IMR-90 (cell line): ENCODE measurements around the gene ZNF625. TPM values are rescaled to one million over a fixed set of nuclear protein-coding genes. Genes with fewer than 3 reads are reported as not detected.

Experiments used
- ATAC-seq: fragments of 200-7000 bp; cut with Tn5 transposase; 2 replicates; pipeline ENCODE4 v1.9.1; 2020; ENCODE audit warnings: low read depth, mild to moderate bottlenecking, moderate library complexity
- BruUV-seq: library from RNA; stranded (reverse); fragments of 400-500 nt; replicated peaks from 2 replicates; lab custom pipeline; 2021; lab: Mats Ljungman, UMichigan
- CTCF ChIA-PET: fragments of 300-600 bp; formaldehyde crosslinking; extraction: SDS; loops from one replicate; lab custom pipeline; 2021; ENCODE audit warnings: antibody characterized with exemption; lab: Yijun Ruan, JAX
- POLR2A ChIA-PET: fragments of 300-600 bp; sonication (Branson Sonifier 250); formaldehyde crosslinking; loops from one replicate; lab custom pipeline; 2022; ENCODE audit warnings: antibody characterized with exemption; ENCODE audit not compliant: unreplicated experiment; lab: Charles Lee
- DNase-seq: peaks from one replicate; pipeline ENCODE4 v3.0.0; 2013
- H2AFZ ChIP-seq: replicated peaks from 2 replicates; pipeline ENCODE3; 2013; ENCODE audit warnings: low read length, mild to moderate bottlenecking; ENCODE audit not compliant: poor library complexity
- H2AK5ac ChIP-seq: 2 replicates; pipeline ENCODE4 v1.6.1; 2013; ENCODE audit warnings: low read depth, low read length, inconsistent platforms
- H2AK9ac ChIP-seq: replicated peaks from 2 replicates; pipeline ENCODE3; 2013; ENCODE audit warnings: mild to moderate bottlenecking, low read depth, low read length, moderate library complexity; ENCODE audit not compliant: poor library complexity
- H2BK120ac ChIP-seq: 2 replicates; pipeline ENCODE4 v1.6.1; 2013; ENCODE audit warnings: low read depth, low read length, inconsistent platforms
- H2BK15ac ChIP-seq: 3 replicates; pipeline ENCODE4 v1.6.1; 2013; ENCODE audit warnings: low read depth, low read length, inconsistent platforms
- H2BK20ac ChIP-seq: 2 replicates; pipeline ENCODE4 v1.6.1; 2013; ENCODE audit warnings: low read depth, mild to moderate bottlenecking, inconsistent platforms, low read length, moderate library complexity
- H2BK5ac ChIP-seq: 2 replicates; pipeline ENCODE4 v1.6.1; 2013; ENCODE audit warnings: mild to moderate bottlenecking, low read depth, low read length, inconsistent platforms; ENCODE audit not compliant: poor library complexity, severe bottlenecking
- H3K14ac ChIP-seq: replicated peaks from 2 replicates; pipeline ENCODE4 v1.6.1; 2013; ENCODE audit warnings: low read depth, low read length, inconsistent platforms
- H3K18ac ChIP-seq: 2 replicates; pipeline ENCODE4 v1.6.1; 2013; ENCODE audit warnings: low read depth, low read length, control low read depth
- H3K23ac ChIP-seq: 2 replicates; pipeline ENCODE4 v1.6.1; 2013; ENCODE audit warnings: low read depth, low read length, inconsistent platforms
- H3K27ac ChIP-seq: 2 replicates; pipeline ENCODE4 v1.5.1; 2013; ENCODE audit warnings: mild to moderate bottlenecking, control low read depth, low read length; ENCODE audit not compliant: insufficient read depth
- H3K27me3 ChIP-seq: 2 replicates; pipeline ENCODE4 v1.6.1; 2013; ENCODE audit warnings: low read length; ENCODE audit not compliant: control insufficient read depth, insufficient read depth
- H3K36me3 ChIP-seq: 2 replicates; pipeline ENCODE4 v1.6.1; 2013; ENCODE audit warnings: low read length, mixed read lengths; ENCODE audit not compliant: control insufficient read depth, insufficient read depth
- H3K4ac ChIP-seq: 2 replicates; pipeline ENCODE4 v1.6.1; 2013; ENCODE audit warnings: low read depth, low read length, inconsistent platforms
- H3K4me1 ChIP-seq: 2 replicates; pipeline ENCODE4 v1.6.1; 2013; ENCODE audit warnings: low read length, mixed read lengths; ENCODE audit not compliant: control insufficient read depth, insufficient read depth
- H3K4me2 ChIP-seq: 2 replicates; pipeline ENCODE4 v1.6.1; 2013; ENCODE audit warnings: low read depth, mild to moderate bottlenecking, control low read depth, low read length, moderate library complexity
- H3K4me3 ChIP-seq: 2 replicates; pipeline ENCODE4 v1.5.1; 2013; ENCODE audit warnings: low read depth, mild to moderate bottlenecking, control low read depth, low read length, moderate library complexity; ENCODE audit not compliant: insufficient read depth
- H3K56ac ChIP-seq: 2 replicates; pipeline ENCODE4 v1.6.1; 2013; ENCODE audit warnings: low read length, inconsistent platforms; ENCODE audit not compliant: insufficient read depth; ENCODE audit errors: extremely low read depth
- H3K79me1 ChIP-seq, 2 experiments: 2 replicates each; pipeline ENCODE4 v1.6.1; 2013; ENCODE audit warnings: low read length in 2 of 2, inconsistent platforms in 1 of 2, low read depth in 1 of 2
- H3K9ac ChIP-seq: 2 replicates; pipeline ENCODE4 v1.6.1; 2013; ENCODE audit warnings: low read depth, low read length, control low read depth
- H3K9me1 ChIP-seq: 2 replicates; pipeline ENCODE4 v1.6.1; 2013; ENCODE audit warnings: low read length, inconsistent platforms; ENCODE audit not compliant: insufficient read depth
- H3K9me3 ChIP-seq: 2 replicates; pipeline ENCODE4 v1.6.1; 2013; ENCODE audit warnings: low read length; ENCODE audit not compliant: control insufficient read depth, insufficient read depth
- H4K20me1 ChIP-seq: 2 replicates; pipeline ENCODE4 v1.6.1; 2013; ENCODE audit warnings: low read length, inconsistent platforms; ENCODE audit not compliant: insufficient read depth
- H4K5ac ChIP-seq: 2 replicates; pipeline ENCODE4 v1.6.1; 2013; ENCODE audit warnings: mild to moderate bottlenecking, low read depth, low read length, control low read depth
- H4K8ac ChIP-seq, 2 experiments: 2 replicates each; pipeline ENCODE4 v1.6.1; 2013; ENCODE audit warnings: low read depth in 2 of 2, low read length in 2 of 2, control low read depth in 1 of 2, inconsistent platforms in 1 of 2
- H4K91ac ChIP-seq: 2 replicates; pipeline ENCODE4 v1.6.1; 2013; ENCODE audit warnings: low read depth, low read length, inconsistent platforms; ENCODE audit not compliant: insufficient read depth
- BHLHE40 ChIP-seq: fragments of 150-350 bp; IDR thresholded peaks from 2 replicates; pipeline ENCODE4 v1.6.1; 2016; ENCODE audit warnings: mild to moderate bottlenecking, low read depth, low read length
- MAFK ChIP-seq: IDR thresholded peaks from 2 replicates; pipeline ENCODE4 v1.6.1; 2012; ENCODE audit warnings: low read depth, low read length, improper control_type of control experiment
- WGBS, 2 experiments: methylation state at CpG; one replicate each; pipeline versions ENCODE4 v1.1.5 to v1.1.7; 2013; ENCODE audit warnings: missing lambda C conversion rate in 2 of 2; ENCODE audit not compliant: insufficient read length in 1 of 2; ENCODE audit errors: extremely low coverage in 2 of 2; 5-methylcytosine and 5-hydroxymethylcytosine counted together
- dilution Hi-C: fragments of 300-500 bp; cut with HindIII; formaldehyde crosslinking; loops from one replicate; pipeline ENCODE4 v1.14.3; 2018; ENCODE audit warnings: low sequenced_read_pairs; ENCODE audit not compliant: unreplicated experiment
- in situ Hi-C: fragments of 300-500 bp; cut with MboI; formaldehyde crosslinking; loops from 3 replicates; pipeline ENCODE4 v1.14.3; 2019; ENCODE audit warnings: low sequenced_read_pairs, inconsistent platforms, mixed read lengths
- intact Hi-C: fragments of 100-400 bp; cut with micrococcal nuclease; formaldehyde crosslinking; loops from 2 replicates; pipeline ENCODE4 v1.10.0; 2022
- polyA plus RNA-seq, 3 experiments: library from polyadenylated mRNA; depleted of rRNA; stranded (reverse); fragments of >200 nt; gene quantifications; 2 replicates each; pipeline ENCODE4 v1.2.3, GENCODE V29; 2012; ENCODE audit warnings: low replicate concordance in 1 of 3
- total RNA-seq: library from RNA; depleted of rRNA; stranded (reverse); fragments of >200 nt; gene quantifications from 2 replicates; pipeline ENCODE4 v1.2.3, GENCODE V29; 2012
- TF ChIP-seq, protein P1 (sequence below): fragments of 150-350 bp; IDR thresholded peaks from 2 replicates; pipeline ENCODE4 v1.6.1; 2017; ENCODE audit warnings: mild to moderate bottlenecking, antibody characterized with exemption, low read length, low read depth

The ZNF625 gene
- total and polyA plus RNA-seq, 2 of the 4 experiments (the other 2 are of a cell fraction) = 2.5 to 16.7 TPM

DNA sequence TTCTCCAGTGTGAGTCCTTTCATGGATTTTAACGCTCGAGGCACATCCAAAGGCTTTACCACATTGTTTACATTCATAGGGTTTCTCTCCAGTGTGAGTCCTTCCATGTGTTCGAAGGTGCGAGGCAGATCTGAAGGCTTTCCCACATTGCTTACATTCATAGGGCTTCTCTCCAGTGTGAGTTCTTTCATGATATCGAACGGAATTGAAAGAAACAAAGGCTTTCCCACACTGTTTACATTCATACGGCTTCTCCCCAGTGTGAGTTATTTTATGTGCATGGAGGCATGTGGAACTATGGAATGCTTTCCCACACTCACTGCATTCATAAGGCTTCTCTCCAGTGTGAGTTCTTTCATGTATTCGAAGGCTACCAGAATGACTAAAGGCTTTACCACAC, 11.2 kb downstream of the ZNF625 start:
- H3K79me1 ChIP-seq = peaks cover 0 to 4% of the 10 kb centered on the region in 2 experiments; a peak in 2 of 4 replicates
- H4K8ac ChIP-seq = no peak overlapping the region
- peaks cover 3% of the 10 kb centered on the region; the same call in 1 of the 2 replicates for H3K4me1 ChIP-seq
- H3K14ac ChIP-seq = no peak overlapping the region
- WGBS, 2 experiments = 100% methylated on average over 2 of the region's 8 CpGs; no CpG with 5 or more reads in 1 of the 2 experiments
- ATAC-seq = no peak
- H3K27me3 ChIP-seq = no peaks in the 10 kb centered on the region
- no peak for DNase-seq
- intact Hi-C loops = no loop called here
- in situ Hi-C loops = no loop called here
- H3K27ac ChIP-seq = no peak overlapping the region
- H3K4me3 ChIP-seq = no peak overlapping the region
- H2BK120ac ChIP-seq = no peak overlapping the region
- dilution Hi-C loops = no loop called here
- no peak overlapping the region for H2BK20ac ChIP-seq
- no peak overlapping the region for H3K18ac ChIP-seq
- CTCF ChIA-PET = no interaction called here
- no peak overlapping the region for H2AFZ ChIP-seq
- BruUV-seq = TSS peak; percentile 53
- no peak overlapping the region for H3K9ac ChIP-seq
- TF ChIP-seq, protein P1, sequence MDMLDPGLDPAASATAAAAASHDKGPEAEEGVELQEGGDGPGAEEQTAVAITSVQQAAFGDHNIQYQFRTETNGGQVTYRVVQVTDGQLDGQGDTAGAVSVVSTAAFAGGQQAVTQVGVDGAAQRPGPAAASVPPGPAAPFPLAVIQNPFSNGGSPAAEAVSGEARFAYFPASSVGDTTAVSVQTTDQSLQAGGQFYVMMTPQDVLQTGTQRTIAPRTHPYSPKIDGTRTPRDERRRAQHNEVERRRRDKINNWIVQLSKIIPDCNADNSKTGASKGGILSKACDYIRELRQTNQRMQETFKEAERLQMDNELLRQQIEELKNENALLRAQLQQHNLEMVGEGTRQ = no peak
- TF ChIP-seq BHLHE40 (no peak), MAFK (no peak)
- H4K20me1 ChIP-seq = 0 out of 2 replicates have a peak, but pooled peaks cover 2% of the 10 kb centered on the region
- H4K5ac ChIP-seq = no peak overlapping the region
- H3K4ac ChIP-seq = no peak overlapping the region
- H3K4me2 ChIP-seq = no peak overlapping the region
- POLR2A ChIA-PET = no interaction called here
- peaks cover 36% of the 10 kb centered on the region for H3K9me3 ChIP-seq
- H2BK5ac ChIP-seq = no peak overlapping the region
- no peak overlapping the region for H3K56ac ChIP-seq
- H4K91ac ChIP-seq = no peak overlapping the region
- no peak overlapping the region for H2AK5ac ChIP-seq
- H3K9me1 ChIP-seq = no peaks in the 10 kb centered on the region
- H3K36me3 ChIP-seq = peaks cover 30% of the 10 kb centered on the region
- H3K23ac ChIP-seq = no peak overlapping the region
- H2BK15ac ChIP-seq = no peak overlapping the region
- H2AK9ac ChIP-seq = no peak overlapping the region
